Measurements from ENCODE around the gene RAET1G.

DNA sequence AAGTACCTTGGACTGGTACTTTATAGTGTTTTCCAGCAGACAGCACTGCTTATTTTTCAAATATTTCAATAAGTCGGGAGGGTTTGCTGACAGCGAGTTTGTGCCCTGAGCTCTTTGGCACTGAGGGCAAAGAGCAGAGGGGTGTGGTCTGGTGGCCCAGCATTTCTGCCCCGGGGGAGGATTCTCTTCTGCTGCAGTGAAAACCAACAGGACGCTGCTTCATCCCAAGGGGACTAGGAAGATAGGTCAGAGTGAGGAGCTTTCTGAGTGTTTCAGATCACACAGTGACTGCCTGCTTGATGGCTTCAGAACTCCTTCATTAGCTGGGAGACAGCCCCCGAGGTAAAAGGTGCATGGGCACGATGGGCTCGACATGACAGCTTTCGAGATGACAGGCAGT is 27.5 kb upstream of the RAET1G start:
- TF ChIP-seq, protein P1, sequence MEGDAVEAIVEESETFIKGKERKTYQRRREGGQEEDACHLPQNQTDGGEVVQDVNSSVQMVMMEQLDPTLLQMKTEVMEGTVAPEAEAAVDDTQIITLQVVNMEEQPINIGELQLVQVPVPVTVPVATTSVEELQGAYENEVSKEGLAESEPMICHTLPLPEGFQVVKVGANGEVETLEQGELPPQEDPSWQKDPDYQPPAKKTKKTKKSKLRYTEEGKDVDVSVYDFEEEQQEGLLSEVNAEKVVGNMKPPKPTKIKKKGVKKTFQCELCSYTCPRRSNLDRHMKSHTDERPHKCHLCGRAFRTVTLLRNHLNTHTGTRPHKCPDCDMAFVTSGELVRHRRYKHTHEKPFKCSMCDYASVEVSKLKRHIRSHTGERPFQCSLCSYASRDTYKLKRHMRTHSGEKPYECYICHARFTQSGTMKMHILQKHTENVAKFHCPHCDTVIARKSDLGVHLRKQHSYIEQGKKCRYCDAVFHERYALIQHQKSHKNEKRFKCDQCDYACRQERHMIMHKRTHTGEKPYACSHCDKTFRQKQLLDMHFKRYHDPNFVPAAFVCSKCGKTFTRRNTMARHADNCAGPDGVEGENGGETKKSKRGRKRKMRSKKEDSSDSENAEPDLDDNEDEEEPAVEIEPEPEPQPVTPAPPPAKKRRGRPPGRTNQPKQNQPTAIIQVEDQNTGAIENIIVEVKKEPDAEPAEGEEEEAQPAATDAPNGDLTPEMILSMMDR (conservative IDR thresholded peaks at IDR 0.05; ENCODE audit: low read length) = no peak
- no peak for TF ChIP-seq EZH2phosphoT487 (IDR thresholded peaks at IDR 0.05; ENCODE audit: borderline replicate concordance, low read depth, low read length)

Measured in OCI-LY7 (cell line).